Natural killer cell (primary cell): ENCODE measurements around the gene PHTF1. TPM values are rescaled to one million over a fixed set of nuclear protein-coding genes. Genes with fewer than 3 reads are reported as not detected.

Source experiments
- ATAC-seq, 3 donors: fragments of 150-1000 bp in 2 of 3; fragments of 200-7000 bp in 1 of 3; cut with Tn5 transposase; 1 replicate in 1 of 3; 2 replicates in 2 of 3; pipeline ENCODE4 v1.10.0; 2021; ENCODE audit warnings: mild to moderate bottlenecking in 2 of 3, moderate library complexity in 2 of 3
- DNase-seq, 2 donors: peaks; one replicate each; pipeline versions ENCODE4 v3.0.0 to v3.0.0-alpha.2; 2013 to 2021; ENCODE audit warnings: mixed read lengths in 1 of 2
- H3K27ac ChIP-seq: one replicate; pipeline ENCODE4 v1.5.1; 2013; ENCODE audit warnings: mild to moderate bottlenecking, low read length
- H3K27me3 ChIP-seq: one replicate; pipeline ENCODE4 v1.6.1; 2013; ENCODE audit warnings: low read length; ENCODE audit not compliant: control insufficient read depth, insufficient read depth
- H3K36me3 ChIP-seq: one replicate; pipeline ENCODE4 v1.6.1; 2013; ENCODE audit warnings: low read length; ENCODE audit not compliant: control insufficient read depth, insufficient read depth
- H3K4me1 ChIP-seq: one replicate; pipeline ENCODE4 v1.6.1; 2013; ENCODE audit warnings: low read length; ENCODE audit not compliant: control insufficient read depth, insufficient read depth
- H3K4me3 ChIP-seq: one replicate; pipeline ENCODE4 v1.5.1; 2013; ENCODE audit warnings: low read length
- H3K9me3 ChIP-seq: one replicate; pipeline ENCODE4 v1.6.1; 2013; ENCODE audit warnings: low read length; ENCODE audit not compliant: control insufficient read depth, insufficient read depth
- H3K27ac Mint-ChIP-seq, 2 donors: one replicate each; pipeline ENCODE4 v1.8.0; 2022; ENCODE audit warnings: mild to moderate bottlenecking in 2 of 2, mixed read lengths in 2 of 2, moderate library complexity in 1 of 2
- H3K27me3 Mint-ChIP-seq, 2 donors: one replicate each; pipeline ENCODE4 v1.8.0; 2022; ENCODE audit warnings: low read depth in 2 of 2, mixed read lengths in 2 of 2
- H3K36me3 Mint-ChIP-seq: one replicate; pipeline ENCODE4 v1.8.0; 2022; ENCODE audit warnings: mixed read lengths
- H3K4me1 Mint-ChIP-seq, 2 donors: one replicate each; pipeline ENCODE4 v1.8.0; 2022; ENCODE audit warnings: mixed read lengths in 2 of 2
- H3K4me3 Mint-ChIP-seq: one replicate; pipeline ENCODE4 v1.8.0; 2022; ENCODE audit warnings: mild to moderate bottlenecking, moderate library complexity, mixed read lengths
- H3K9me3 Mint-ChIP-seq, 2 donors: one replicate each; pipeline ENCODE4 v1.8.0; 2022; ENCODE audit warnings: mixed read lengths in 2 of 2
- CTCF ChIP-seq: fragments of 200-600 bp; IDR thresholded peaks from one replicate; pipeline ENCODE4 v1.8.0; 2022; ENCODE audit warnings: antibody characterized with exemption
- WGBS: methylation state at CpG from one replicate; pipeline ENCODE4 v1.1.7; 2013; ENCODE audit warnings: missing lambda C conversion rate; ENCODE audit not compliant: insufficient coverage; 5-methylcytosine and 5-hydroxymethylcytosine counted together
- intact Hi-C: fragments of 100-400 bp; cut with micrococcal nuclease; formaldehyde crosslinking; loops from one replicate; pipeline ENCODE4 v1.14.2; 2022
- total RNA-seq, 4 donors: library from RNA; stranded (reverse); fragments of 120-200 nt in 1 of 4; gene quantifications; one replicate each; pipeline versions ENCODE4 v1.2.3 to v1.2.4, GENCODE V29; 2013 to 2022

Gene PHTF1
- total RNA-seq, 3 donors from 2014 or later (not counting 1 experiment from before 2014, with no cell fraction given) = 37.1 to 40.7 (median 40.6) TPM

GRCh38 chr1:113681596-113682337 lies 77.5 kb downstream of the PHTF1 start:
- no peak overlapping the region for H3K4me3 Mint-ChIP-seq
- H3K36me3 ChIP-seq = no peaks in the 10 kb centered on the region

GRCh38 chr1:113678159-113678469 lies 81.2 kb downstream of the PHTF1 start:
- no peaks in the 10 kb centered on the region for H3K9me3 ChIP-seq
- H3K9me3 Mint-ChIP-seq = no peaks in the 10 kb centered on the region
- H3K36me3 ChIP-seq = no peaks in the 10 kb centered on the region
- no peaks in the 10 kb centered on the region for H3K27me3 ChIP-seq
- DNase-seq (no peak), ATAC-seq (no peak)
- intact Hi-C loops = loop anchor here (2.0 to 5.0 kb wide), 4 partner anchors 537 to 961 kb away; no protein-coding TSS in a partner anchor
- peaks cover 4 to 16% of the 10 kb centered on the region in 2 donors for H3K27me3 Mint-ChIP-seq
- no peak overlapping the region for H3K4me3 ChIP-seq
- no peak overlapping the region for H3K27ac Mint-ChIP-seq
- peak; percentile 37 for TF ChIP-seq CTCF
- no peak overlapping the region for H3K27ac ChIP-seq
- H3K4me1 ChIP-seq = no peaks in the 10 kb centered on the region
- no peak overlapping the region for H3K4me3 Mint-ChIP-seq
- H3K4me1 Mint-ChIP-seq = no peaks in the 10 kb centered on the region
- no peaks in the 10 kb centered on the region for H3K36me3 Mint-ChIP-seq

More at GRCh38 chr1:113681596-113682337, 77.5 kb downstream of the PHTF1 start:
- H3K27me3 ChIP-seq = no peaks in the 10 kb centered on the region
- H3K4me3 ChIP-seq = no peak overlapping the region
- ATAC-seq (no peak), DNase-seq (no peak)
- Mint-ChIP-seq H3K27ac (no peak overlapping the region), H3K27me3 (peaks cover 0 to 8% of the 10 kb centered on the region in 2 donors), H3K4me1 (no peaks in the 10 kb centered on the region), H3K9me3 (no peaks in the 10 kb centered on the region), H3K36me3 (no peaks in the 10 kb centered on the region)
- 88% methylated on average over 7 of the region's 7 CpGs for WGBS
- H3K27ac ChIP-seq = no peak overlapping the region
- intact Hi-C loops = no loop called here
- TF ChIP-seq CTCF = no peak
- no peaks in the 10 kb centered on the region for H3K9me3 ChIP-seq
- no peaks in the 10 kb centered on the region for H3K4me1 ChIP-seq

- H3K27me3 Mint-ChIP-seq = peaks cover 4 to 16% of the 10 kb centered on the region in 2 donors
- no peaks in the 10 kb centered on the region for H3K9me3 Mint-ChIP-seq
- DNase-seq = peak in 1 of 2 donors; percentile 60
- H3K4me1 Mint-ChIP-seq = no peaks in the 10 kb centered on the region
- Histone ChIP-seq H3K4me1 (no peaks in the 10 kb centered on the region), H3K36me3 (no peaks in the 10 kb centered on the region), H3K27ac (no peak overlapping the region), H3K4me3 (no peak overlapping the region), H3K27me3 (no peaks in the 10 kb centered on the region), H3K9me3 (no peaks in the 10 kb centered on the region)
- WGBS = 92% methylated on average over 6 of the region's 7 CpGs
- ATAC-seq = peak in 2 of 3 donors; percentile 36 to 57
- no peak overlapping the region for H3K4me3 Mint-ChIP-seq
- intact Hi-C loops = loop anchor here (2.0 to 5.0 kb wide), 4 partner anchors 537 to 961 kb away; no protein-coding TSS in a partner anchor
- H3K27ac Mint-ChIP-seq = no peak overlapping the region
- TF ChIP-seq CTCF = peak; percentile 58
- H3K36me3 Mint-ChIP-seq = no peaks in the 10 kb centered on the region
Observed at GRCh38 chr1:113677250-113678158, 81.8 kb downstream of the PHTF1 start.
